GM10266 (cell line): ENCODE data around the gene CHCHD4.

Source experiments
- DNase-seq: peaks from one replicate; pipeline ENCODE4 v3.0.0; 2012; ENCODE audit errors: extremely low spot score
- CTCF ChIP-seq: IDR thresholded peaks from 2 replicates; pipeline ENCODE4 v1.5.1; 2012; ENCODE audit warnings: mild to moderate bottlenecking, low read depth; ENCODE audit not compliant: control insufficient read depth, insufficient read depth; ENCODE audit errors: missing control alignments

Gene CHCHD4

GRCh38 chr3:14161282-14161681, 36.6 kb upstream of the CHCHD4 start:
- TF ChIP-seq CTCF, result no peak
- no peak for DNase-seq

- no peak for TF ChIP-seq CTCF
- DNase-seq, result no peak
Observed at GRCh38 chr3:14159426-14159825, 34.8 kb upstream of the CHCHD4 start.

GRCh38 chr3:14158370-14158769, 33.7 kb upstream of the CHCHD4 start:
- no peak for TF ChIP-seq CTCF
- DNase-seq, result no peak

GRCh38 chr3:14157951-14158350, 33.3 kb upstream of the CHCHD4 start:
- no peak for TF ChIP-seq CTCF
- DNase-seq, result no peak

- DNase-seq, result no peak
- no peak for TF ChIP-seq CTCF
Observed at GRCh38 chr3:14156843-14157561, 32.3 kb upstream of the CHCHD4 start.

- TF ChIP-seq CTCF, result no peak
- DNase-seq, result no peak
Observed at GRCh38 chr3:14156201-14156600, 31.5 kb upstream of the CHCHD4 start.

GRCh38 chr3:14154895-14155440, 30.3 kb upstream of the CHCHD4 start:
- TF ChIP-seq CTCF, result no peak
- no peak for DNase-seq
